HG03354 (cell line): ENCODE data around the gene KIRREL3.
A peak's percentile ranks its signal among the peaks of the same experiment; 100 is the strongest.

Experiments used
- ATAC-seq: cut with Tn5 transposase; IDR thresholded peaks from one replicate; pipeline ENCODE4 v1.9.1; 2021; ENCODE audit warnings: mild to moderate bottlenecking; ENCODE audit not compliant: unreplicated experiment, poor library complexity, severe bottlenecking

Gene KIRREL3

GRCh38 chr11:126924376-126925040 lies 76.1 kb downstream of the KIRREL3 start:
- no peak for ATAC-seq

GRCh38 chr11:126920833-126921232 lies 79.7 kb downstream of the KIRREL3 start:
- ATAC-seq = no peak

- peak; percentile 65 for ATAC-seq
Observed at GRCh38 chr11:126919147-126919823, 81.3 kb downstream of the KIRREL3 start.

- no peak for ATAC-seq
Observed at GRCh38 chr11:126918556-126918955, 82.0 kb downstream of the KIRREL3 start.

GRCh38 chr11:126917531-126918204 lies 82.9 kb downstream of the KIRREL3 start:
- peak; percentile 94 for ATAC-seq

- ATAC-seq = no peak
Observed at GRCh38 chr11:126915430-126915829, 85.1 kb downstream of the KIRREL3 start.

GRCh38 chr11:126914941-126915340 lies 85.6 kb downstream of the KIRREL3 start:
- ATAC-seq = no peak

- no peak for ATAC-seq
Observed at GRCh38 chr11:126914166-126914565, 86.4 kb downstream of the KIRREL3 start.

GRCh38 chr11:126904520-126904919 lies 96.0 kb downstream of the KIRREL3 start:
- no peak for ATAC-seq

- ATAC-seq = no peak
Observed at GRCh38 chr11:126901783-126902182, 98.8 kb downstream of the KIRREL3 start.

- ATAC-seq = no peak
Observed at GRCh38 chr11:126899961-126900748, 100.4 kb downstream of the KIRREL3 start.

GRCh38 chr11:126898802-126899201 lies 101.8 kb downstream of the KIRREL3 start:
- no peak for ATAC-seq

GRCh38 chr11:126897430-126897829 lies 103.1 kb downstream of the KIRREL3 start:
- ATAC-seq = no peak

- ATAC-seq = no peak
Observed at GRCh38 chr11:126896025-126896424, 104.5 kb downstream of the KIRREL3 start.

- ATAC-seq = no peak
Observed at GRCh38 chr11:126893796-126894195, 106.8 kb downstream of the KIRREL3 start.

GRCh38 chr11:126892756-126893155 lies 107.8 kb downstream of the KIRREL3 start:
- no peak for ATAC-seq

GRCh38 chr11:126891556-126892217 lies 108.9 kb downstream of the KIRREL3 start:
- ATAC-seq = no peak

- ATAC-seq = no peak
Observed at GRCh38 chr11:126890561-126890960, 110.0 kb downstream of the KIRREL3 start.

GRCh38 chr11:126888115-126888712 lies 112.4 kb downstream of the KIRREL3 start:
- no peak for ATAC-seq
